NB4 (cell line): ENCODE results near the gene HAO1.
A peak's percentile ranks its signal among the peaks of the same experiment; 100 is the strongest.

Experiments
- DNase-seq: peaks from one replicate; pipeline ENCODE4 v3.0.0; 2010; ENCODE audit warnings: low read depth
- H3K4me3 ChIP-seq: one replicate; pipeline ENCODE4 v1.5.1; 2011; ENCODE audit warnings: mild to moderate bottlenecking, low read depth, low read length, moderate library complexity
- MYC ChIP-seq: IDR thresholded peaks from 2 replicates; pipeline ENCODE4 v1.6.1; 2011; ENCODE audit warnings: low read depth, low read length
- POLR2A ChIP-seq: IDR thresholded peaks from 2 replicates; pipeline ENCODE4 v1.6.1; 2011; ENCODE audit warnings: mild to moderate bottlenecking; ENCODE audit not compliant: insufficient read length; ENCODE audit errors: extremely low read depth
- TF ChIP-seq, protein P1 (sequence below): IDR thresholded peaks from one replicate; pipeline ENCODE4 v1.5.1; 2012; ENCODE audit warnings: low read depth, low read length
- TF ChIP-seq, protein P2 (sequence below): IDR thresholded peaks from 2 replicates; pipeline ENCODE4 v1.6.1; 2011; ENCODE audit warnings: low read depth, low read length

The HAO1 gene

DNA sequence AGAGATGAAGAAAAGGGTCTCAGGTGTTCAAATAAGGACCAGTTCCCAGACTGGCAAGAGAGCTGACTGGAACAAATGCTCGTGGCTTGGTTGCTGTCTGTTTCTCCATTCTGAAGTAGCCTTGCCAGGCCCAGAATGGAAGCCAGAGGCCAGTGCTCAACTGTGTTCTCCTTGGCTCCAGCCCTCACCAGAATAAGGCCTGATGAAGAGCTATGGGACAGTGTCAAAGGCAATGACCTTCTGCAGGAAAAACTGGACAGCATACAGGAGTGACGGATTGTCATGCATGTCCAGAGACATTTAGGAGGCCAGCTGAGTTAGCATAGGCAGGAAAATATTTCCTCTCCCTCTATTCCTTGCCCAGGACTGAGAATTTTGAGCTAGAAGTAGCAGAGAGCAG is 72.2 kb downstream of the HAO1 start:
- no peak for DNase-seq
- H3K4me3 ChIP-seq: no peak overlapping the region
- TF ChIP-seq, protein P1, sequence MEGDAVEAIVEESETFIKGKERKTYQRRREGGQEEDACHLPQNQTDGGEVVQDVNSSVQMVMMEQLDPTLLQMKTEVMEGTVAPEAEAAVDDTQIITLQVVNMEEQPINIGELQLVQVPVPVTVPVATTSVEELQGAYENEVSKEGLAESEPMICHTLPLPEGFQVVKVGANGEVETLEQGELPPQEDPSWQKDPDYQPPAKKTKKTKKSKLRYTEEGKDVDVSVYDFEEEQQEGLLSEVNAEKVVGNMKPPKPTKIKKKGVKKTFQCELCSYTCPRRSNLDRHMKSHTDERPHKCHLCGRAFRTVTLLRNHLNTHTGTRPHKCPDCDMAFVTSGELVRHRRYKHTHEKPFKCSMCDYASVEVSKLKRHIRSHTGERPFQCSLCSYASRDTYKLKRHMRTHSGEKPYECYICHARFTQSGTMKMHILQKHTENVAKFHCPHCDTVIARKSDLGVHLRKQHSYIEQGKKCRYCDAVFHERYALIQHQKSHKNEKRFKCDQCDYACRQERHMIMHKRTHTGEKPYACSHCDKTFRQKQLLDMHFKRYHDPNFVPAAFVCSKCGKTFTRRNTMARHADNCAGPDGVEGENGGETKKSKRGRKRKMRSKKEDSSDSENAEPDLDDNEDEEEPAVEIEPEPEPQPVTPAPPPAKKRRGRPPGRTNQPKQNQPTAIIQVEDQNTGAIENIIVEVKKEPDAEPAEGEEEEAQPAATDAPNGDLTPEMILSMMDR: no peak
- TF ChIP-seq MYC: no peak
- no peak for TF ChIP-seq POLR2A
- TF ChIP-seq, protein P2, sequence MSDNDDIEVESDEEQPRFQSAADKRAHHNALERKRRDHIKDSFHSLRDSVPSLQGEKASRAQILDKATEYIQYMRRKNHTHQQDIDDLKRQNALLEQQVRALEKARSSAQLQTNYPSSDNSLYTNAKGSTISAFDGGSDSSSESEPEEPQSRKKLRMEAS: no peak

DNA sequence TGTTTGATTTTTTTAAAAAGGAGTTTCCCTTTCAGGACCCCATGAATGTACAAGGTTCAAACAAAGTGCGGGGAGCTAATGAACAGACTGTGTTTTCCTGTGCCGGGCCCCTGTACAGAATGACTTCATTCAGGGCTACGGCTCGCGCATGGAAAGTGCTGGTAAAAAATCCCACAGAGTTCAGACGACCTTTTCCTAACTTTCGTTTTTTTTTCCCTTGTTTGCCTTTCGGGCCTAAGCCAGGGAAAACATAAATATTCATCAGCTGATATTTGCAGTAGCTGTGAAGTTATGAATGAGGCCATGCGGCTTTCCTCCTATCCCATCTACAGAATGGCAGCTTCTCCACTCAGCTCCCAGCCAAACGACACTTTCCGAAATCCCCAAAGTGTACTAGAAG is 74.0 kb downstream of the HAO1 start:
- TF ChIP-seq POLR2A (no peak), MYC (no peak)
- TF ChIP-seq, protein P2: no peak
- TF ChIP-seq, protein P1: no peak
- no peak for DNase-seq
- no peak overlapping the region for H3K4me3 ChIP-seq

DNA sequence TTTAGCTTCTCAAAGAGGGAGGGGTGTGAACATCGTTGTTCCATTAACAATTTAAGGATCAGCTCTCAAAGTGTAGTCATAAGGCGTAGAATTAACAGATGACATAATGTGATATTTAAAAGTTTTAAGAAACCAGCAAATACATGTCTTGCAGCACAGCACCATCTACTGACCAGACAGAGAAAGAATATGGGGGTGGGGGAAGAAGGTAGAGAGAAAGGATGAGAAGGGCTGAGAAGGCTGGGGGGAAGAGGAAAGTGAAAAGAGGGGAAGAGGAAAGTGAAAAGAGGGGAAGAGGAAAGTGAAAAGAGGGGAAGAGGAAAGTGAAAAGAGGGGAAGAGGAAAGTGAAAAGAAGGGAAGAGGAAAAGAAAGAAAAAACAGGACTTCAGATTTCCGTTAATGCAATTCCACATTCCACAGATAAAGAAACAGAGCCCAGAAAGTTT is 80.9 kb downstream of the HAO1 start:
- H3K4me3 ChIP-seq: no peak overlapping the region
- DNase-seq: peak; percentile 61
- TF ChIP-seq, protein P1: peak; percentile 54
- no peak for TF ChIP-seq MYC

DNA sequence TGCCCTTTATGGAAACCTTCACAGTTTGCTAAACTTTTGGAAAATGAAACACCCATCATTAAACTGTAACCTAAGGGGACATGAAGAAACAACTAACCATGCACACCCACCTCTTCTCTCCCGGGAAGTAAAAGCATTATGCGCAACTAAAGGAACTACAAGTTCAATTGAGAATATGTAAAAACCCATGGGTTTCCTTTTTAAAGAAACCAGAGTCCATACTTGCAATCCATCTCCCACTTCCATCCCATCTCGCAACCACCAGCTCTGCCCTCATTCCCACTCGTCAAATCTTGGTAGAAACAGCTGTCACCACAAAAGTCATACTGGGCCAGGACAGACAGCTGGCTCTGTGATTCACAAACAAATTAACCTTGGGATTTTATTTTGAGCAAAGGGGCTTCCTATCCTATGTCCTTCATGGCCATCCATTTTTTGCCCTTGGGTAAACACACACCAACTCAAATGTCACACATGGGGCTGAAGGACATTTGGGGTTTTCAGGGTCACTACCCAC is 81.5 kb downstream of the HAO1 start:
- H3K4me3 ChIP-seq: no peak overlapping the region
- no peak for DNase-seq
- TF ChIP-seq, protein P1: no peak
- TF ChIP-seq, protein P2: no peak
- TF ChIP-seq MYC (no peak), POLR2A (no peak)

DNA sequence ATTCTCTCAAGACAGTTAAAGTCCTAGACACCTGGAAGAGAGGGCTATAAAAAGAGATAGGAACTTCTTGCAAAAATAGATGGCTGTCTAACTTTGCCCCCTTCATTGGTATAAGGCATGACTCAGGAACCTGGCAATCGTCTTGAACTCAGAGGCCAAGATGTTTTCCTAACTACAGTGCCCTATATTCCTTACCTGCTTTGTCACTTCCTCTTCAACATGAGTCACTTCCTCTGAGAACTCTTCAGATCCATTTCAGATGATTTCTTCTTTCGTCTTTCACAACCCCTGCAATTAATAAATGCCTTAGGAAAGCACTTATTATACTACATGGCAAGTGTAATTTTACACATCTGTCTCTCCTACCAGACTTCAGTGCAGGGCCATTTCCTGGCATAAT is 83.5 kb downstream of the HAO1 start:
- DNase-seq: peak; percentile 54

More for the DNA sequence above, 83.5 kb downstream of the HAO1 start:
- TF ChIP-seq, protein P2: no peak
- no peak for TF ChIP-seq MYC
- no peak for TF ChIP-seq POLR2A
- TF ChIP-seq, protein P1: no peak
- H3K4me3 ChIP-seq: no peak overlapping the region
